Cardiac muscle cell (in vitro differentiated cells and primary cell): Measurements from ENCODE around the gene HOXA7. TPM values are rescaled to one million over a fixed set of nuclear protein-coding genes. Genes with fewer than 3 reads are reported as not detected.

Experiments
- polyA plus RNA-seq: library from polyadenylated mRNA; unstranded; fragments of >200 nt; fragmentation: Nextera tagmentation; extraction: Ambion mirVana; gene quantifications from 2 replicates; pipeline ENCODE4 v1.2.1, GENCODE V29; 2016
- total RNA-seq: library from RNA; depleted of rRNA; stranded (reverse); fragments of >200 nt; gene quantifications from 2 replicates; pipeline ENCODE4 v1.2.3, GENCODE V29; 2016

The HOXA7 gene
- total and polyA plus RNA-seq, 2 experiments from 2014 or later, result not detected

Other genes with a start within 250 kb of the HOXA7 start
- gene HOXA1, start 60.7 kb downstream of the HOXA7 start, total RNA-seq, result 0.42 and 0.85 TPM in 2 replicates
- gene HOXA1, start 60.7 kb downstream of the HOXA7 start, polyA plus RNA-seq, result 0.07 TPM in 1 of 2 replicates, not detected in the other
- 0.27 and 0.53 TPM in 2 replicates for gene HOXA2, start 54.0 kb downstream of the HOXA7 start, total RNA-seq
- gene HOXA2, start 54.0 kb downstream of the HOXA7 start, polyA plus RNA-seq, result 0.12 and 0.34 TPM in 2 replicates
- 0.14 TPM in 1 of 2 replicates, not detected in the other for gene HOXA4, start 25.9 kb downstream of the HOXA7 start, total RNA-seq
- gene HOXA4, start 25.9 kb downstream of the HOXA7 start, polyA plus RNA-seq, result 0.46 TPM in 1 of 2 replicates, not detected in the other
- not detected in 2 replicates for gene HOXA5, start 13.0 kb downstream of the HOXA7 start, total RNA-seq
- not detected in 2 replicates for gene HOXA5, start 13.0 kb downstream of the HOXA7 start, polyA plus RNA-seq
- not detected in 2 replicates for gene HOXA6, start 8.9 kb downstream of the HOXA7 start, total RNA-seq
- gene HOXA6, start 8.9 kb downstream of the HOXA7 start, polyA plus RNA-seq, result not detected in 2 replicates
- 1.4 and 9.4 TPM in 2 replicates for gene HOXA3, start 4.1 kb downstream of the HOXA7 start, total RNA-seq
- 1.4 TPM in 2 replicates for gene HOXA3, start 4.1 kb downstream of the HOXA7 start, polyA plus RNA-seq
- gene HOXA9, start 8.9 kb upstream of the HOXA7 start, total RNA-seq, result not detected in 2 replicates
- gene HOXA9, start 8.9 kb upstream of the HOXA7 start, polyA plus RNA-seq, result not detected in 2 replicates
- not detected in 2 replicates for gene HOXA10, start 17.6 kb upstream of the HOXA7 start, total RNA-seq
- not detected in 2 replicates for gene HOXA10, start 17.6 kb upstream of the HOXA7 start, polyA plus RNA-seq
- not detected in 2 replicates for gene HOXA11, start 28.6 kb upstream of the HOXA7 start, total RNA-seq
- gene HOXA11, start 28.6 kb upstream of the HOXA7 start, polyA plus RNA-seq, result not detected in 2 replicates
- not detected in 2 replicates for gene HOXA13, start 43.4 kb upstream of the HOXA7 start, total RNA-seq
- gene HOXA13, start 43.4 kb upstream of the HOXA7 start, polyA plus RNA-seq, result not detected in 2 replicates
- not detected in 2 replicates for gene EVX1, start 86.1 kb upstream of the HOXA7 start, total RNA-seq
- not detected in 2 replicates for gene EVX1, start 86.1 kb upstream of the HOXA7 start, polyA plus RNA-seq